ENCODE data around the gene CEP295NL. TPM values are rescaled to one million over a fixed set of nuclear protein-coding genes. Genes with fewer than 3 reads are reported as not detected.

The CEP295NL gene
- polyA plus RNA-seq, 2 of the 4 experiments (the other 2 are of a cell fraction): 0.10 to 0.13 TPM

GRCh38 chr17:78950870-78951269 is 47.9 kb upstream of the CEP295NL start:
- Histone ChIP-seq H3K9me3 (peaks cover 30% of the 10 kb centered on the region), H3K4me2 (no peak overlapping the region), H3K4me3 (no peak overlapping the region), H3K4me1 (no peaks in the 10 kb centered on the region; the same call in 2 of the 3 replicates), H3K27ac (no peak overlapping the region)
- WGBS (ENCODE audit: missing lambda C conversion rate): 57% methylated on average over 2 of the region's 2 CpGs
- FAIRE-seq (no peak), ATAC-seq (no peak), DNase-seq (ENCODE audit: low read depth in 1 of 2, low spot score in 1 of 2) (no peak)
- POLR2A ChIA-PET: no interaction called here
- no peak for TF ChIP-seq SREBF2 (IDR thresholded peaks at IDR 0.05)
- TF ChIP-seq MAX (IDR thresholded peaks at IDR 0.05): peak; percentile 43; the same call in 1 of the 2 replicates
- no peak for TF ChIP-seq TP53 (CRISPR knock-in tag; IDR thresholded peaks at IDR 0.05)
- CTCF ChIA-PET: interaction anchor here (0.9 to 5.7 kb wide), 5 partner anchors 10 to 85 kb away, joined by 3 to 62 read pairs (median 4); no protein-coding TSS in a partner anchor

GRCh38 chr17:78947235-78948149 is 44.5 kb upstream of the CEP295NL start:
- peak overlapping the region in 1 of 2 experiments; percentile 51; a peak in 2 of 6 replicates for H3K27ac ChIP-seq
- peak in 1 of 2 experiments; percentile 30; a peak in 2 of 6 replicates for ATAC-seq
- no peak overlapping the region for H3K4me3 ChIP-seq
- no peak for FAIRE-seq
- WGBS (ENCODE audit: missing lambda C conversion rate): 74% methylated on average over 18 of the region's 18 CpGs
- H3K4me2 ChIP-seq: no peak overlapping the region
- ChIA-PET CTCF (interaction anchor here (0.6 to 5.2 kb wide), 6 partner anchors 13 to 82 kb away, joined by 3 to 41 read pairs (median 13); no protein-coding TSS in a partner anchor), POLR2A (no interaction called here)
- no peak for DNase-seq (ENCODE audit: low read depth in 1 of 2, low spot score in 1 of 2)
- no peaks in the 10 kb centered on the region; the same call in 2 of the 3 replicates for H3K4me1 ChIP-seq
- peaks cover 30% of the 10 kb centered on the region for H3K9me3 ChIP-seq
- TF ChIP-seq FOSL2 (IDR thresholded peaks at IDR 0.05) (no peak), FOSL2 (CRISPR knock-in tag; IDR thresholded peaks at IDR 0.05) (peak; percentile 37; the same call in 1 of the 2 replicates), HOXB5 (CRISPR knock-in tag; IDR thresholded peaks at IDR 0.05) (no peak)

GRCh38 chr17:78946631-78947030 is 43.6 kb upstream of the CEP295NL start:
- TF ChIP-seq E2F6 (IDR thresholded peaks at IDR 0.05; ENCODE audit: borderline replicate concordance, low read depth) (no peak), EP300 (IDR thresholded peaks at IDR 0.05) (no peak), PHF8 (IDR thresholded peaks at IDR 0.05; ENCODE audit: borderline replicate concordance, low read depth) (no peak), BHLHE40 (IDR thresholded peaks at IDR 0.05; ENCODE audit: low read depth, low read length) (no peak), REST (IDR thresholded peaks at IDR 0.05) (no peak), HOXA7 (CRISPR knock-in tag; IDR thresholded peaks at IDR 0.05) (no peak), NFE2L2 (conservative IDR thresholded peaks at IDR 0.05; ENCODE audit: low read length) (no peak), RNF2 (IDR thresholded peaks at IDR 0.05; ENCODE audit: borderline replicate concordance, low read depth) (no peak), ESRRA (IDR thresholded peaks at IDR 0.05; ENCODE audit: borderline replicate concordance, low read length) (no peak), FOSB (CRISPR knock-in tag; IDR thresholded peaks at IDR 0.05) (no peak), CBX2 (IDR thresholded peaks at IDR 0.05; ENCODE audit: borderline replicate concordance, low read depth) (no peak), HDAC2 (IDR thresholded peaks at IDR 0.05) (no peak), JUN (IDR thresholded peaks at IDR 0.05) (no peak), CBX8 (IDR thresholded peaks at IDR 0.05) (no peak), POLR2A (IDR thresholded peaks at IDR 0.05; ENCODE audit: low read length) (no peak), KDM1A (IDR thresholded peaks at IDR 0.05; ENCODE audit: low read depth) (no peak)
- no peak for DNase-seq (ENCODE audit: low read depth in 1 of 2, low spot score in 1 of 2)
- Histone ChIP-seq H3K4me1 (no peaks in the 10 kb centered on the region; the same call in 2 of the 3 replicates), H3K4me2 (no peak overlapping the region), H3K9me3 (peaks cover 25% of the 10 kb centered on the region), H3K4me3 (no peak overlapping the region), H3K27ac (no peak overlapping the region; a peak in 1 of 6 replicates)
- CTCF ChIA-PET: interaction anchor here (0.6 to 5.2 kb wide), 5 partner anchors 14 to 81 kb away, joined by 3 to 41 read pairs (median 12); no protein-coding TSS in a partner anchor
- WGBS (ENCODE audit: missing lambda C conversion rate): 86% methylated on average over 8 of the region's 8 CpGs
- no peak for ATAC-seq
- POLR2A ChIA-PET: no interaction called here
- no peak for FAIRE-seq

All from A549 (cell line).